ENCODE results near the gene FAH. TPM values are rescaled to one million over a fixed set of nuclear protein-coding genes. Genes with fewer than 3 reads are reported as not detected.

FAH gene
- total RNA-seq, 1 experiment from 2014 or later: 21.5 TPM

DNA sequence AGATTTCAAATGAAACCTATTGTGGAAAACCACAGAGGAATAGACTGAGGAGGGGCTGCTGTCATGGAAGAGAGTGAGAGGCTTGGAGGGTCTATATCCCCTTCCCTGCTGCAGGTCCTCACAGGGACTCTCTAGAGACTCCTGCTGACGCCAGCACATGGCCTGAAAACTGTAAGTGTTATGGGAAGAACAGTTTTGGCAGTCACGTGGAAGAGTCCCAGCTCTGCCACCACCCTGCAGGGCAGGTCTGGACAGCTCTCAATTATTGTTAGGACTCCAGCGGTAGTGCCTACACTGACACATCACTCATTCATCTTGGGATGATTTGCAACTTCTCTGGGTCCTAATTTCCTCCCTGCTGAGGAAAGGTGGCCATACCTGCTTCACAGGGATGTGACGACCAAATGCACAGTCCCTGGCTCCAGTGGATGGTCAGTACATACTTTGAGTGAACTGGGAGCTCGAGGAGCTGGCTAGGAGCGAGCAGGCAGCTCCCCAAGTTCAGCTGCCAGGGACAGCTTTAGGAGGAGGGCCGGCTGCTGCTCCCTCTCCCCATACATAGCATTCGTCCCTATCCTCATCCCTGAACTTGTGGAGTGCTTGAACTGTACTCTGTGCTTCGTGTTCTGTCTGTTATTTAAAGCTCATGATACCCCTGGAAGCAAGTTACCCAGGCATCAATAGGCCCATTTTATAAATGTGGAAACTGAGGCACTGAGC lies 50.0 kb downstream of the FAH start:
- H2BK12ac ChIP-seq (ENCODE audit: insufficient read length, low read depth, low read length): no peak overlapping the region
- no peak overlapping the region for H3K4ac ChIP-seq (ENCODE audit: low read depth, low read length)
- H2AK5ac ChIP-seq (ENCODE audit: insufficient read length, low read length): no peak overlapping the region
- no peak overlapping the region for H4K91ac ChIP-seq (ENCODE audit: insufficient read length, low read depth, low read length)
- H3T11ph ChIP-seq (ENCODE audit: low read length): no peak overlapping the region
- no CpG with 5 or more reads among the region's 9 CpGs for WGBS (ENCODE audit: extremely low coverage, insufficient read length, low lambda C conversion rate)
- no peak overlapping the region for H4K8ac ChIP-seq (replicated peaks; ENCODE audit: insufficient read length, low read depth, low read length)
- H2BK120ac ChIP-seq (ENCODE audit: low read depth, low read length, poor library complexity, severe bottlenecking): no peak overlapping the region
- TF ChIP-seq, protein P1, sequence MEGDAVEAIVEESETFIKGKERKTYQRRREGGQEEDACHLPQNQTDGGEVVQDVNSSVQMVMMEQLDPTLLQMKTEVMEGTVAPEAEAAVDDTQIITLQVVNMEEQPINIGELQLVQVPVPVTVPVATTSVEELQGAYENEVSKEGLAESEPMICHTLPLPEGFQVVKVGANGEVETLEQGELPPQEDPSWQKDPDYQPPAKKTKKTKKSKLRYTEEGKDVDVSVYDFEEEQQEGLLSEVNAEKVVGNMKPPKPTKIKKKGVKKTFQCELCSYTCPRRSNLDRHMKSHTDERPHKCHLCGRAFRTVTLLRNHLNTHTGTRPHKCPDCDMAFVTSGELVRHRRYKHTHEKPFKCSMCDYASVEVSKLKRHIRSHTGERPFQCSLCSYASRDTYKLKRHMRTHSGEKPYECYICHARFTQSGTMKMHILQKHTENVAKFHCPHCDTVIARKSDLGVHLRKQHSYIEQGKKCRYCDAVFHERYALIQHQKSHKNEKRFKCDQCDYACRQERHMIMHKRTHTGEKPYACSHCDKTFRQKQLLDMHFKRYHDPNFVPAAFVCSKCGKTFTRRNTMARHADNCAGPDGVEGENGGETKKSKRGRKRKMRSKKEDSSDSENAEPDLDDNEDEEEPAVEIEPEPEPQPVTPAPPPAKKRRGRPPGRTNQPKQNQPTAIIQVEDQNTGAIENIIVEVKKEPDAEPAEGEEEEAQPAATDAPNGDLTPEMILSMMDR (conservative IDR thresholded peaks at IDR 0.05): no peak
- no peaks in the 10 kb centered on the region for H3K79me1 ChIP-seq (ENCODE audit: insufficient read depth, low read depth, low read length, poor library complexity, severe bottlenecking)
- DNase-seq: no peak
- no peak overlapping the region for H3K18ac ChIP-seq (ENCODE audit: insufficient read length, low read depth, low read length)
- peaks cover 2% of the 10 kb centered on the region for H3K23me2 ChIP-seq (ENCODE audit: insufficient read length, low read depth, low read length, poor library complexity, severe bottlenecking)
- no peak overlapping the region for H2AFZ ChIP-seq (ENCODE audit: low read length)
- H3K56ac ChIP-seq (ENCODE audit: insufficient read length, low read depth, low read length): no peak overlapping the region
- Mint-ChIP-seq H3K27me3 (ENCODE audit: low read depth) (peaks cover 1% of the 10 kb centered on the region), H3K9me3 (no peaks in the 10 kb centered on the region), H3K4me1 (peaks cover 30 to 33% of the 10 kb centered on the region in 2 experiments), H3K4me3 (no peak overlapping the region), H3K36me3 (ENCODE audit: insufficient read depth in 1 of 3, low read depth in 3 of 3) (no peaks in the 10 kb centered on the region; a peak in 1 of 7 replicates), H3K27ac (no peak overlapping the region)
- no peak overlapping the region for H4K5ac ChIP-seq (ENCODE audit: insufficient read length, low read depth, low read length)
- H3K79me2 ChIP-seq (ENCODE audit: insufficient read depth, low read length): no peaks in the 10 kb centered on the region
- no peak overlapping the region for H3K9ac ChIP-seq (ENCODE audit: extremely low read depth, insufficient read length, low read length)
- no peak overlapping the region for H3K23ac ChIP-seq (ENCODE audit: insufficient read length, low read depth, low read length)
- H2BK20ac ChIP-seq (ENCODE audit: low read depth, low read length, poor library complexity, severe bottlenecking): no peak overlapping the region
- H3K9me3 ChIP-seq (ENCODE audit: control insufficient read depth, low read depth, low read length): no peaks in the 10 kb centered on the region
- H3K14ac ChIP-seq (ENCODE audit: insufficient read depth, low read length): no peak overlapping the region
- H2BK5ac ChIP-seq (ENCODE audit: insufficient read length, low read length): no peak overlapping the region
- no peak overlapping the region for H3K27ac ChIP-seq (ENCODE audit: insufficient read length, low read depth, low read length)
- no peak overlapping the region for H3K4me2 ChIP-seq (ENCODE audit: insufficient read depth, insufficient read length, low read length)
- H3K4me1 ChIP-seq (ENCODE audit: insufficient read depth, low read length): peaks cover 6% of the 10 kb centered on the region; the same call in 1 of the 2 replicates
- H2BK15ac ChIP-seq (ENCODE audit: low read depth, low read length): no peak overlapping the region
- H3K27me3 ChIP-seq (ENCODE audit: insufficient read depth, low read length): no peaks in the 10 kb centered on the region
- no peaks in the 10 kb centered on the region for H4K20me1 ChIP-seq (ENCODE audit: control insufficient read depth, insufficient read depth, insufficient read length)

All from H9 (cell line).